Panc1 (cell line): ENCODE results near the gene PIK3IP1. TPM values are rescaled to one million over a fixed set of nuclear protein-coding genes. Genes with fewer than 3 reads are reported as not detected.
"Not testable (repeated sequence)": the region's sequence is repeated elsewhere in the genome, so short reads cannot be mapped to it uniquely, and the experiment has no call there.

Source experiments
- ATAC-seq: fragments of 200-7000 bp; cut with Tn5 transposase; 2 replicates; pipeline ENCODE4 v1.9.1; 2020; ENCODE audit warnings: mild to moderate bottlenecking, moderate library complexity
- BruUV-seq: library from RNA; stranded (reverse); fragments of 400-500 nt; replicated peaks from 2 replicates; lab custom pipeline; 2021; lab: Mats Ljungman, UMichigan
- CTCF ChIA-PET: fragments of 300-600 bp; sonication (Branson Sonifier 250); formaldehyde crosslinking; loops from one replicate; lab custom pipeline; 2022; ENCODE audit warnings: antibody characterized with exemption; lab: Charles Lee
- POLR2A ChIA-PET: fragments of 300-600 bp; sonication (Branson Sonifier 250); formaldehyde crosslinking; loops from one replicate; lab custom pipeline; 2022; ENCODE audit warnings: antibody characterized with exemption; lab: Charles Lee
- DNase-seq: peaks from one replicate; pipeline ENCODE4 v3.0.0-alpha.2; 2010; ENCODE audit warnings: low read depth, low spot score
- H3K27ac ChIP-seq: 2 replicates; pipeline ENCODE4 v1.5.1; 2011; ENCODE audit warnings: mild to moderate bottlenecking, low read length, inconsistent platforms
- H3K27me3 ChIP-seq: fragments of 200-500 bp; sonication (Bioruptor generic); 2 replicates; pipeline ENCODE4 v1.6.0; 2014; ENCODE audit warnings: low read length, inconsistent platforms; ENCODE audit not compliant: control insufficient read depth, insufficient read depth
- H3K36me3 ChIP-seq: fragments of 200-500 bp; sonication (Bioruptor generic); 2 replicates; pipeline ENCODE4 v1.5.1; 2014; ENCODE audit warnings: inconsistent platforms, mild to moderate bottlenecking, low read length, moderate library complexity; ENCODE audit not compliant: control insufficient read depth, insufficient read depth
- H3K4me1 ChIP-seq: 2 replicates; pipeline ENCODE4 v1.5.1; 2011; ENCODE audit warnings: inconsistent platforms, mild to moderate bottlenecking, low read length, moderate library complexity; ENCODE audit not compliant: control insufficient read depth, insufficient read depth
- H3K4me3 ChIP-seq, 2 experiments: 2 replicates each; pipeline ENCODE4 v1.5.1; 2011 to 2012; ENCODE audit warnings: low read depth in 2 of 2, low read length in 2 of 2, mild to moderate bottlenecking in 2 of 2, inconsistent platforms in 1 of 2, moderate library complexity in 1 of 2
- H3K9me3 ChIP-seq: fragments of 200-500 bp; sonication (Bioruptor generic); 2 replicates; pipeline ENCODE4 v1.5.1; 2014; ENCODE audit warnings: low read depth, mild to moderate bottlenecking, inconsistent platforms, low read length, moderate library complexity; ENCODE audit not compliant: control insufficient read depth, insufficient read depth
- POLR2AphosphoS5 ChIP-seq: IDR thresholded peaks from 2 replicates; pipeline ENCODE4 v1.6.1; 2012; ENCODE audit warnings: mild to moderate bottlenecking, low read depth, low read length, moderate library complexity
- SIN3A ChIP-seq: IDR thresholded peaks from 2 replicates; pipeline ENCODE4 v1.6.1; 2012; ENCODE audit warnings: low read depth, mild to moderate bottlenecking, low read length, moderate library complexity, borderline replicate concordance; ENCODE audit not compliant: insufficient read depth
- TCF7L2 ChIP-seq: IDR thresholded peaks from 2 replicates; pipeline ENCODE4 v1.6.1; 2011; ENCODE audit warnings: mild to moderate bottlenecking, low read depth, low read length, inconsistent platforms
- in situ Hi-C: cut with HindIII; loops from 2 replicates; pipeline ENCODE4 v1.10.0; 2016; ENCODE audit warnings: low sequenced_read_pairs, low pct_unique_long_range_greater_than_20kb
- intact Hi-C: fragments of 100-400 bp; cut with micrococcal nuclease; formaldehyde crosslinking; loops from one replicate; pipeline ENCODE4 v1.10.0; 2022; ENCODE audit not compliant: unreplicated experiment
- total RNA-seq: library from RNA; stranded (reverse); gene quantifications from one replicate; pipeline ENCODE4 v1.2.1, GENCODE V29; 2021; ENCODE audit not compliant: unreplicated experiment
- TF ChIP-seq, protein P1 (sequence below): fragments of 450-650 bp; IDR thresholded peaks from 2 replicates; pipeline ENCODE4 v1.5.1; 2017; ENCODE audit warnings: mild to moderate bottlenecking
- TF ChIP-seq, protein P2 (sequence below), 2 experiments: IDR thresholded peaks; 2 replicates each; pipeline ENCODE4 v1.6.1; 2011 to 2012; ENCODE audit warnings: low read depth in 2 of 2, control low read depth in 1 of 2, low read length in 1 of 2, mild to moderate bottlenecking in 1 of 2, moderate library complexity in 1 of 2; ENCODE audit not compliant: insufficient read depth in 1 of 2

The PIK3IP1 gene
- total RNA-seq, 1 experiment from 2014 or later = 3.6 TPM

DNA sequence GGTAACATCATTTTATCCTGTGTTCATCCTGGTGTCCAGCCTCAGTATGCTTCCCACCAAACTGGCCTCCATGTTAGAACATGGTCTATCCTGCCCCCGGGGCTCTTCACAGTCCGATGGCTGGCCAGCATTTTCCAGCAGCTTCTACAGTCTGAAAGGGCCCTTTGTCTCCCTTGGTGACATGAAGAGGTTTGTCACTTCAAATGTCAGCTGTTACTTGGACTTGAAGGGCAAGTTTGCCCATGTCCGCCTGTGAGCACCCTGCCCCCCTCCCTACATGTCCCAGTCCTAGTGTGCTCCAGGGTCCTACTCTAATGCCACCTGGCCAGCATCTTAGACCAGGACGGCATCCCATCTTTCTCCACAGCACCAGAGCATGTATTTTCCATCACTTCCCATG, 29.1 kb upstream of the PIK3IP1 start:
- Histone ChIP-seq H3K4me1 (no peaks in the 10 kb centered on the region), H3K27me3 (no peaks in the 10 kb centered on the region), H3K9me3 (no peaks in the 10 kb centered on the region), H3K36me3 (no peaks in the 10 kb centered on the region), H3K27ac (no peak overlapping the region), H3K4me3 (no peak overlapping the region)
- no TSS peak for BruUV-seq
- POLR2A ChIA-PET = no interaction called here
- TF ChIP-seq TCF7L2 = no peak
- no peak for TF ChIP-seq SIN3A
- TF ChIP-seq, protein P1, sequence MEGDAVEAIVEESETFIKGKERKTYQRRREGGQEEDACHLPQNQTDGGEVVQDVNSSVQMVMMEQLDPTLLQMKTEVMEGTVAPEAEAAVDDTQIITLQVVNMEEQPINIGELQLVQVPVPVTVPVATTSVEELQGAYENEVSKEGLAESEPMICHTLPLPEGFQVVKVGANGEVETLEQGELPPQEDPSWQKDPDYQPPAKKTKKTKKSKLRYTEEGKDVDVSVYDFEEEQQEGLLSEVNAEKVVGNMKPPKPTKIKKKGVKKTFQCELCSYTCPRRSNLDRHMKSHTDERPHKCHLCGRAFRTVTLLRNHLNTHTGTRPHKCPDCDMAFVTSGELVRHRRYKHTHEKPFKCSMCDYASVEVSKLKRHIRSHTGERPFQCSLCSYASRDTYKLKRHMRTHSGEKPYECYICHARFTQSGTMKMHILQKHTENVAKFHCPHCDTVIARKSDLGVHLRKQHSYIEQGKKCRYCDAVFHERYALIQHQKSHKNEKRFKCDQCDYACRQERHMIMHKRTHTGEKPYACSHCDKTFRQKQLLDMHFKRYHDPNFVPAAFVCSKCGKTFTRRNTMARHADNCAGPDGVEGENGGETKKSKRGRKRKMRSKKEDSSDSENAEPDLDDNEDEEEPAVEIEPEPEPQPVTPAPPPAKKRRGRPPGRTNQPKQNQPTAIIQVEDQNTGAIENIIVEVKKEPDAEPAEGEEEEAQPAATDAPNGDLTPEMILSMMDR = no peak
- TF ChIP-seq, protein P2, sequence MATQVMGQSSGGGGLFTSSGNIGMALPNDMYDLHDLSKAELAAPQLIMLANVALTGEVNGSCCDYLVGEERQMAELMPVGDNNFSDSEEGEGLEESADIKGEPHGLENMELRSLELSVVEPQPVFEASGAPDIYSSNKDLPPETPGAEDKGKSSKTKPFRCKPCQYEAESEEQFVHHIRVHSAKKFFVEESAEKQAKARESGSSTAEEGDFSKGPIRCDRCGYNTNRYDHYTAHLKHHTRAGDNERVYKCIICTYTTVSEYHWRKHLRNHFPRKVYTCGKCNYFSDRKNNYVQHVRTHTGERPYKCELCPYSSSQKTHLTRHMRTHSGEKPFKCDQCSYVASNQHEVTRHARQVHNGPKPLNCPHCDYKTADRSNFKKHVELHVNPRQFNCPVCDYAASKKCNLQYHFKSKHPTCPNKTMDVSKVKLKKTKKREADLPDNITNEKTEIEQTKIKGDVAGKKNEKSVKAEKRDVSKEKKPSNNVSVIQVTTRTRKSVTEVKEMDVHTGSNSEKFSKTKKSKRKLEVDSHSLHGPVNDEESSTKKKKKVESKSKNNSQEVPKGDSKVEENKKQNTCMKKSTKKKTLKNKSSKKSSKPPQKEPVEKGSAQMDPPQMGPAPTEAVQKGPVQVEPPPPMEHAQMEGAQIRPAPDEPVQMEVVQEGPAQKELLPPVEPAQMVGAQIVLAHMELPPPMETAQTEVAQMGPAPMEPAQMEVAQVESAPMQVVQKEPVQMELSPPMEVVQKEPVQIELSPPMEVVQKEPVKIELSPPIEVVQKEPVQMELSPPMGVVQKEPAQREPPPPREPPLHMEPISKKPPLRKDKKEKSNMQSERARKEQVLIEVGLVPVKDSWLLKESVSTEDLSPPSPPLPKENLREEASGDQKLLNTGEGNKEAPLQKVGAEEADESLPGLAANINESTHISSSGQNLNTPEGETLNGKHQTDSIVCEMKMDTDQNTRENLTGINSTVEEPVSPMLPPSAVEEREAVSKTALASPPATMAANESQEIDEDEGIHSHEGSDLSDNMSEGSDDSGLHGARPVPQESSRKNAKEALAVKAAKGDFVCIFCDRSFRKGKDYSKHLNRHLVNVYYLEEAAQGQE (IDR thresholded peaks at IDR 0.05; ENCODE audit: insufficient read depth in 1 of 2, low read depth in 2 of 2, low read length in 1 of 2) = no peak
- intact Hi-C loops = no loop called here
- CTCF ChIA-PET = interaction anchor here (1.2 kb wide), 1 partner anchor 8 kb away, joined by 4 read pairs; no protein-coding TSS in a partner anchor
- in situ Hi-C loops = no loop called here
- ATAC-seq (no peak), DNase-seq (no peak)

DNA sequence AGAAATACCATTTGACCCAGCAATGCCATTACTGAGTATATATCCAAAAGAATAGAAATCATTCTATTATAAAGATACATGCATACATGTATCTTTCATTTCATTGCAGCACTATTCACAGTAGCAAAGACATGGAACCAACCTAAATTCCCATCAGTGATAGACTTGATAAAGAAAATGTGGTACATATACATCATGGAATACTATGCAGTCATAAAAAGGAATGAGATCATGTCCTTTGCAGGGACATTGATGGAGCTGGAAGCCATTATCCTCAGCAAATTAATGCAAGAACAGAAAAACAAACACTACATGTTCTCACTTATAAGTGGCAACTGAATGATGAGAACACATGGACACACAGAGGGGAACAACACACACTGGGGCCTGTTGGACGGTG, 21.9 kb upstream of the PIK3IP1 start:
- H3K4me3 ChIP-seq, BruUV-seq, H3K36me3 ChIP-seq, H3K27ac ChIP-seq, ATAC-seq, H3K4me1 ChIP-seq, intact Hi-C loops, DNase-seq, POLR2A ChIA-PET, CTCF ChIA-PET, in situ Hi-C loops, H3K27me3 ChIP-seq, H3K9me3 ChIP-seq: not testable (repeated sequence)

DNA sequence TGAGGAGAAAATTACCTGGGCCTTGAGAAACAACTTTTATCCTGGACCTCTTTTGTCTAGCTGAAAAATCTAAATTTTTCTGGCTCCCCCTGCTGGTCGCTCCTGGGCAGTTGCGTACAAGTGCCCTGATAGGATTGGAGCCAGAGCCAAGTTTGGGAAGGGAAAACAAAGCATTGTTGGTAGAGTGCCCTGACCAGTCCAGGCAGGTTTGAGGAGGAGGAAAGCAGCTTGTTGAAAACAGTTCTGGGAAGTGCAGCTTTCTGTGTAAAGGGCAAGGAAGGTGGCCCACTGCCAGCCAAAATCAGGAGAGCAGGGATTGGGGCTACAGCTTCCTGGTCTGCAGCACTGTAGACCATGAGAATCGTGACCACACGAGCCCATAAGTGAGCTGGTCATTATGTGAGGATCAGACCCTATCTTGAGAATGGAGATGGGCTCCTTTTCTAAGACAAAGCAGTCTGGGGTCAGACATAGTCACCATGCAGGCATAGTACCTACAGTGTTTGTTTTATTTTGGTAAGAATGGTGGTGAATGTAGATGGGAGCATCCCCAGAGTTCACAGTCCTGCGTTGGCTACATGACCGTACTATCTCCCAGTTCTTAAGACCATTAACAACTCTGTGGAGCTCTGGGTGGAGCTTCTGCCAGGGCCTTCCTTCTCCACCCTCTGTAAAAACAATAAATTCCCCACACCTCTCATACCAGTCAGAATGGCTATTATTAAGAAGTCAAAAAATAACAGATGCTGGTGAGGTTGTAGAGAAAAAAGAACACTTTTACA, 21.3 kb upstream of the PIK3IP1 start:
- DNase-seq = no peak
- no peaks in the 10 kb centered on the region for H3K4me1 ChIP-seq
- in situ Hi-C loops = no loop called here
- no TSS peak for BruUV-seq
- POLR2A ChIA-PET = interaction anchor here (0.6 kb wide), 1 partner anchor 163 kb away, joined by 3 read pairs; no protein-coding TSS in a partner anchor
- H3K9me3 ChIP-seq = no peaks in the 10 kb centered on the region
- no peaks in the 10 kb centered on the region for H3K36me3 ChIP-seq
- no peaks in the 10 kb centered on the region for H3K27me3 ChIP-seq
- peak; percentile 83 for ATAC-seq
- no peak overlapping the region for H3K4me3 ChIP-seq
- intact Hi-C loops = no loop called here
- CTCF ChIA-PET = interaction anchor here (0.8 to 1.2 kb wide), 4 partner anchors 9 to 21 kb away, joined by 3 to 4 read pairs (median 3); partner anchors contain the start of gene PIK3IP1
- H3K27ac ChIP-seq = no peak overlapping the region
- TF ChIP-seq, protein P1 = peak; percentile 89
- TF ChIP-seq POLR2AphosphoS5 = no peak
